ENCODE data around the gene FNDC3B. TPM values are rescaled to one million over a fixed set of nuclear protein-coding genes. Genes with fewer than 3 reads are reported as not detected.
"Not testable (repeated sequence)": the region's sequence is repeated elsewhere in the genome, so short reads cannot be mapped to it uniquely, and the experiment has no call there.

FNDC3B gene
- total and polyA plus RNA-seq, 4 donors, result 23.3 to 74.2 (median 32.9) TPM

GRCh38 chr3:171995486-171995885 is 43.9 kb upstream of the FNDC3B start:
- Histone ChIP-seq H3K36me3 (ENCODE audit: control insufficient read depth in 4 of 4, insufficient read depth in 3 of 4, low read depth in 1 of 4, low read length in 3 of 4) (no peaks in the 10 kb centered on the region), H3K27ac (ENCODE audit: low read depth in 1 of 2, low read length in 2 of 2) (no peak overlapping the region), H3K4me3 (ENCODE audit: low read depth in 1 of 3, low read length in 3 of 3) (no peak overlapping the region), H3K4me1 (ENCODE audit: control insufficient read depth in 4 of 4, insufficient read depth in 4 of 4, low read length in 3 of 4) (no peaks in the 10 kb centered on the region), H3K9me3 (ENCODE audit: control insufficient read depth in 4 of 4, low read length in 3 of 4) (peaks cover 0 to 2% (median 0%) of the 10 kb centered on the region in 4 donors), H3K27me3 (ENCODE audit: control insufficient read depth in 4 of 4, insufficient read depth in 4 of 4, low read length in 3 of 4) (no peaks in the 10 kb centered on the region), H3K9ac (ENCODE audit: low read depth in 1 of 2, low read length in 2 of 2) (no peak overlapping the region)
- DNase-seq (ENCODE audit: low spot score), result no peak
- TF ChIP-seq NR2F2 (IDR thresholded peaks at IDR 0.05), result no peak
- no peak for TF ChIP-seq ZBTB33 (IDR thresholded peaks at IDR 0.05)
- no peak for TF ChIP-seq EGR1 (IDR thresholded peaks at IDR 0.05; ENCODE audit: low read depth in 2 of 2)
- TF ChIP-seq RXRA (IDR thresholded peaks at IDR 0.05), result no peak
- TF ChIP-seq FOXA1 (IDR thresholded peaks at IDR 0.05), result no peak
- TF ChIP-seq MAX (IDR thresholded peaks at IDR 0.05), result no peak

- no peak overlapping the region for H3K9ac ChIP-seq (ENCODE audit: low read depth in 1 of 2, low read length in 2 of 2)
- H3K36me3 ChIP-seq (ENCODE audit: control insufficient read depth in 4 of 4, insufficient read depth in 3 of 4, low read depth in 1 of 4, low read length in 3 of 4), result no peaks in the 10 kb centered on the region
- no peak for DNase-seq (ENCODE audit: low spot score)
- H3K27me3 ChIP-seq (ENCODE audit: control insufficient read depth in 4 of 4, insufficient read depth in 4 of 4, low read length in 3 of 4), result no peaks in the 10 kb centered on the region
- no peaks in the 10 kb centered on the region for H3K4me1 ChIP-seq (ENCODE audit: control insufficient read depth in 4 of 4, insufficient read depth in 4 of 4, low read length in 3 of 4)
- peaks cover 0 to 2% (median 0%) of the 10 kb centered on the region in 4 donors for H3K9me3 ChIP-seq (ENCODE audit: control insufficient read depth in 4 of 4, low read length in 3 of 4)
- 94% methylated on average over 2 of the region's 2 CpGs for WGBS
- H3K4me3 ChIP-seq (ENCODE audit: low read depth in 1 of 3, low read length in 3 of 3), result no peak overlapping the region
- TF ChIP-seq YY1 (IDR thresholded peaks at IDR 0.05), result no peak
- no peak for TF ChIP-seq RAD21 (IDR thresholded peaks at IDR 0.05)
- no peak for TF ChIP-seq HNF4G (IDR thresholded peaks at IDR 0.05)
- no peak for TF ChIP-seq HNF4A (conservative IDR thresholded peaks at IDR 0.05)
- TF ChIP-seq EGR1 (IDR thresholded peaks at IDR 0.05; ENCODE audit: low read depth in 2 of 2), result no peak
- no peak for TF ChIP-seq REST (IDR thresholded peaks at IDR 0.05)
- TF ChIP-seq RXRA (IDR thresholded peaks at IDR 0.05), result no peak
- no peak for TF ChIP-seq FOXA1 (IDR thresholded peaks at IDR 0.05)
- TF ChIP-seq SP1 (IDR thresholded peaks at IDR 0.05), result no peak
- TF ChIP-seq TAF1 (conservative IDR thresholded peaks at IDR 0.05), result no peak
- H3K27ac ChIP-seq (ENCODE audit: low read depth in 1 of 2, low read length in 2 of 2), result no peak overlapping the region
Observed at GRCh38 chr3:171996178-171996817, 43.1 kb upstream of the FNDC3B start.

- not testable (repeated sequence) for H3K4me1 ChIP-seq (ENCODE audit: control insufficient read depth in 4 of 4, insufficient read depth in 4 of 4, low read length in 3 of 4); H3K27me3 ChIP-seq (ENCODE audit: control insufficient read depth in 4 of 4, insufficient read depth in 4 of 4, low read length in 3 of 4); H3K36me3 ChIP-seq (ENCODE audit: control insufficient read depth in 4 of 4, insufficient read depth in 3 of 4, low read depth in 1 of 4, low read length in 3 of 4); H3K27ac ChIP-seq (ENCODE audit: low read depth in 1 of 2, low read length in 2 of 2); H3K9ac ChIP-seq (ENCODE audit: low read depth in 1 of 2, low read length in 2 of 2); H3K9me3 ChIP-seq (ENCODE audit: control insufficient read depth in 4 of 4, low read length in 3 of 4); H3K4me3 ChIP-seq (ENCODE audit: low read depth in 1 of 3, low read length in 3 of 3); DNase-seq (ENCODE audit: low spot score)
- 93% methylated on average over 17 of the region's 24 CpGs for WGBS
Observed at GRCh38 chr3:171998731-171999130, 40.6 kb upstream of the FNDC3B start.

GRCh38 chr3:172001616-172002015 is 37.8 kb upstream of the FNDC3B start:
- DNase-seq (ENCODE audit: low spot score); H3K9ac ChIP-seq (ENCODE audit: low read depth in 1 of 2, low read length in 2 of 2); H3K27me3 ChIP-seq (ENCODE audit: control insufficient read depth in 4 of 4, insufficient read depth in 4 of 4, low read length in 3 of 4); H3K27ac ChIP-seq (ENCODE audit: low read depth in 1 of 2, low read length in 2 of 2); H3K4me3 ChIP-seq (ENCODE audit: low read depth in 1 of 3, low read length in 3 of 3); H3K36me3 ChIP-seq (ENCODE audit: control insufficient read depth in 4 of 4, insufficient read depth in 3 of 4, low read depth in 1 of 4, low read length in 3 of 4); H3K9me3 ChIP-seq (ENCODE audit: control insufficient read depth in 4 of 4, low read length in 3 of 4); H3K4me1 ChIP-seq (ENCODE audit: control insufficient read depth in 4 of 4, insufficient read depth in 4 of 4, low read length in 3 of 4): not testable (repeated sequence)
- WGBS, result 92% methylated on average over 1 of the region's 1 CpG

Measured in liver (tissue), 9 donors.